OCI-LY7 (cell line): ENCODE measurements around the gene SLC5A4.

Experiments used
- EZH2phosphoT487 ChIP-seq: fragments of 200-600 bp; sonication (generic); IDR thresholded peaks from 2 replicates; pipeline ENCODE4 v1.6.1; 2018; ENCODE audit warnings: low read depth, borderline replicate concordance, mild to moderate bottlenecking, mixed run types, antibody characterized with exemption, low read length, moderate library complexity, mixed read lengths
- TF ChIP-seq, protein P1 (sequence below): fragments of 200-600 bp; sonication (generic); conservative IDR thresholded peaks from 2 replicates; pipeline ENCODE4 v1.5.1; 2014; ENCODE audit warnings: mild to moderate bottlenecking, antibody characterized with exemption, low read length, moderate library complexity, mixed read lengths

DNA sequence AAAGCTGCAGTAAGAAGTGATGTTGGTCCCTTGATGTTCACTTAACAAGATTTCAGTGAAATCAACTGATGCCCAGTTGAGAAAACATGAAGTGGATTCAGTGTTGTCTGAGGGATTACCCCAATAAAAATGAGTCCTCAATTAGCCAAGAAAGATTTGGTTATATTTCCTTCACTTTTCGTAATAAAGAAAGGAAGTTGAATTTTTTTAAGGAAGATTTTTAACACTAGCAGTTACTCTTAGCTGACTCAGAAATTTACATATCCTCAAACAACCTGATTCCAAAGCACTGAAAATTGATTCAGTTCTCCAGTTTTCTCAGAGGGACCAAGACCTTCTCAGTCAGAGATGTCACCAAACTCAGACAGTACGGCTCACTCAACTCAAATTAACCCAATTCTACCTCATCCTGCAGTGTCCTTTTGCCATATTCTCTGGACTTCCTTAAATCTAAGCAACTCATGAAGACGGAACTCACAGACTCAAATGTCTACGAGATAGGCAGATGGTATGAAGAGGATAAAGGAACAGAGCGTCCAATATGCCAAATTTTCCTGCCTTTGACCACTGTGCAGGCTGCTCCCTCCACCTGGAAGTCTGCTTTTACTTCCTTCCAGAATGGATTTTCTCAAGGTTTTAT is 22.8 kb downstream of the SLC5A4 start:
- TF ChIP-seq, protein P1, sequence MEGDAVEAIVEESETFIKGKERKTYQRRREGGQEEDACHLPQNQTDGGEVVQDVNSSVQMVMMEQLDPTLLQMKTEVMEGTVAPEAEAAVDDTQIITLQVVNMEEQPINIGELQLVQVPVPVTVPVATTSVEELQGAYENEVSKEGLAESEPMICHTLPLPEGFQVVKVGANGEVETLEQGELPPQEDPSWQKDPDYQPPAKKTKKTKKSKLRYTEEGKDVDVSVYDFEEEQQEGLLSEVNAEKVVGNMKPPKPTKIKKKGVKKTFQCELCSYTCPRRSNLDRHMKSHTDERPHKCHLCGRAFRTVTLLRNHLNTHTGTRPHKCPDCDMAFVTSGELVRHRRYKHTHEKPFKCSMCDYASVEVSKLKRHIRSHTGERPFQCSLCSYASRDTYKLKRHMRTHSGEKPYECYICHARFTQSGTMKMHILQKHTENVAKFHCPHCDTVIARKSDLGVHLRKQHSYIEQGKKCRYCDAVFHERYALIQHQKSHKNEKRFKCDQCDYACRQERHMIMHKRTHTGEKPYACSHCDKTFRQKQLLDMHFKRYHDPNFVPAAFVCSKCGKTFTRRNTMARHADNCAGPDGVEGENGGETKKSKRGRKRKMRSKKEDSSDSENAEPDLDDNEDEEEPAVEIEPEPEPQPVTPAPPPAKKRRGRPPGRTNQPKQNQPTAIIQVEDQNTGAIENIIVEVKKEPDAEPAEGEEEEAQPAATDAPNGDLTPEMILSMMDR: no peak
- no peak for TF ChIP-seq EZH2phosphoT487
